HG02981 (cell line): ENCODE data around the gene LRRC8E.
A peak's percentile ranks its signal among the peaks of the same experiment; 100 is the strongest.
"Not testable (repeated sequence)": the region's sequence is repeated elsewhere in the genome, so short reads cannot be mapped to it uniquely, and the experiment has no call there.

Experiments used
- ATAC-seq: cut with Tn5 transposase; IDR thresholded peaks from one replicate; pipeline ENCODE4 v1.9.1; 2021; ENCODE audit warnings: mild to moderate bottlenecking, moderate library complexity; ENCODE audit not compliant: unreplicated experiment

LRRC8E gene

GRCh38 chr19:7928741-7929701, 40.7 kb downstream of the LRRC8E start:
- ATAC-seq: no peak

GRCh38 chr19:7930030-7930429, 41.7 kb downstream of the LRRC8E start:
- ATAC-seq: not testable (repeated sequence)

- no peak for ATAC-seq
Measured at GRCh38 chr19:7930765-7931164, 42.5 kb downstream of the LRRC8E start.

- ATAC-seq: no peak
Measured at GRCh38 chr19:7931221-7932061, 43.1 kb downstream of the LRRC8E start.

- no peak for ATAC-seq
Measured at GRCh38 chr19:7932276-7932929, 44.1 kb downstream of the LRRC8E start.

GRCh38 chr19:7932930-7933300, 44.6 kb downstream of the LRRC8E start:
- ATAC-seq: no peak

GRCh38 chr19:7933411-7933810, 45.1 kb downstream of the LRRC8E start:
- no peak for ATAC-seq

GRCh38 chr19:7933828-7934725, 45.8 kb downstream of the LRRC8E start:
- ATAC-seq: no peak

GRCh38 chr19:7934766-7935165, 46.5 kb downstream of the LRRC8E start:
- ATAC-seq: no peak

- no peak for ATAC-seq
Measured at GRCh38 chr19:7940841-7941240, 52.5 kb downstream of the LRRC8E start.

GRCh38 chr19:7941895-7942596, 53.7 kb downstream of the LRRC8E start:
- no peak for ATAC-seq

GRCh38 chr19:7942981-7943443, 54.7 kb downstream of the LRRC8E start:
- no peak for ATAC-seq

GRCh38 chr19:7943444-7944176, 55.3 kb downstream of the LRRC8E start, which contains the start of gene TIMM44:
Gene TIMM44 (minus strand): TSS chr19:7943666. CDS start chr19:7943651, 15 bp downstream.
- ATAC-seq: peak; percentile 95

GRCh38 chr19:7944177-7944761, 56.0 kb downstream of the LRRC8E start:
- no peak for ATAC-seq

GRCh38 chr19:7947939-7948338, 59.6 kb downstream of the LRRC8E start:
- ATAC-seq: no peak
